Spleen (tissue), 7 donors: ENCODE data around the gene BPI.

Experiments
- POLR2A ChIP-seq, 3 donors: fragments of 450-650 bp; IDR thresholded peaks; one replicate each; pipeline ENCODE4 v1.5.1; 2017; ENCODE audit warnings: antibody characterized with exemption in 3 of 3, mild to moderate bottlenecking in 1 of 3
- POLR2AphosphoS5 ChIP-seq, 3 donors: sonication (generic); formaldehyde crosslinking; IDR thresholded peaks; one replicate each; pipeline ENCODE4 v1.5.1; 2017; ENCODE audit warnings: antibody characterized with exemption in 3 of 3
- TF ChIP-seq, protein P1 (sequence below), 11 experiments: fragments of 200-600 bp in 7 of 11; fragments of 450-650 bp in 4 of 11; sonication (generic) in 4 of 11; IDR thresholded peaks in 8 of 11; conservative IDR thresholded peaks in 3 of 11; 1 replicate in 7 of 11; 2 replicates in 4 of 11; pipeline versions ENCODE4 v1.4.0 to v1.8.0; 2016 to 2021; ENCODE audit warnings: antibody characterized with exemption in 11 of 11, inconsistent platforms in 4 of 11, mild to moderate bottlenecking in 1 of 11
- donor health status: DM: no; HTN: no; CAD: no; lungs with moderate emphysema.
- donor health status: DM: no; HTN: no; CAD: no.
- donor health status: DM: no; HTN: no; CAD: no.

DNA sequence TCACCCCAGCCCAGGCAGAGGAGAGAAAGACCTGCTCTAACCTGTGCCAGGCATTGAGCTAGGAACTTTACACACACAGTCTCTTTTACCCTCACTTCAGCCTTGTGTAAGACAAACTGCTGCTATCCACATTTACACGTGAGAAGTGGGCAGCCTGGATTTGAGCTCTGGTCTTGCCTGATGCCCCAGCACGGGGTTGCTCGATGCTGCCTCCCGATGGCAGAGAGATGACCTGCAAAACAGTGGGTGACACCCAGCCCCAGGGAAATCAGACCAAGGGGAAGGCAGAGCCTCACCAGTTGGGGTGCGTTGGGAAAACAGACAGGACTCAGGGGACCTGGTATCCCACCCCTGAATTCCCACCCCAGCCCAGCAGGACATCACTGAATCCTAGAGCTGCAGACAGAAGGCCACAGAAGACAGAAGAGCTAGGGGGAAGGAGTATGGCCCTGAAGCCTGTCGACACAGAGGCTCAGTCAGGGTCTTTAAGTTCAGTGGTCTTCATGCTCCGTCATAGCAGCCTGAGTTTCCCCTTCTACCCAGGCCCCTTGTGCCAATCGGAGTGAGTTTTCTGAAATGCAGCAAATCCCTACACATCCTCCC is 990 bp downstream of the BPI start:
- TF ChIP-seq, protein P1, sequence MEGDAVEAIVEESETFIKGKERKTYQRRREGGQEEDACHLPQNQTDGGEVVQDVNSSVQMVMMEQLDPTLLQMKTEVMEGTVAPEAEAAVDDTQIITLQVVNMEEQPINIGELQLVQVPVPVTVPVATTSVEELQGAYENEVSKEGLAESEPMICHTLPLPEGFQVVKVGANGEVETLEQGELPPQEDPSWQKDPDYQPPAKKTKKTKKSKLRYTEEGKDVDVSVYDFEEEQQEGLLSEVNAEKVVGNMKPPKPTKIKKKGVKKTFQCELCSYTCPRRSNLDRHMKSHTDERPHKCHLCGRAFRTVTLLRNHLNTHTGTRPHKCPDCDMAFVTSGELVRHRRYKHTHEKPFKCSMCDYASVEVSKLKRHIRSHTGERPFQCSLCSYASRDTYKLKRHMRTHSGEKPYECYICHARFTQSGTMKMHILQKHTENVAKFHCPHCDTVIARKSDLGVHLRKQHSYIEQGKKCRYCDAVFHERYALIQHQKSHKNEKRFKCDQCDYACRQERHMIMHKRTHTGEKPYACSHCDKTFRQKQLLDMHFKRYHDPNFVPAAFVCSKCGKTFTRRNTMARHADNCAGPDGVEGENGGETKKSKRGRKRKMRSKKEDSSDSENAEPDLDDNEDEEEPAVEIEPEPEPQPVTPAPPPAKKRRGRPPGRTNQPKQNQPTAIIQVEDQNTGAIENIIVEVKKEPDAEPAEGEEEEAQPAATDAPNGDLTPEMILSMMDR (IDR thresholded peaks at IDR 0.05 in 8 of 11, conservative IDR thresholded peaks at IDR 0.05 in 3 of 11): peak in 5 of 11 experiments; percentile 33 to 59 (median 53)
- TF ChIP-seq POLR2AphosphoS5 (IDR thresholded peaks at IDR 0.05): no peak
- no peak for TF ChIP-seq POLR2A (IDR thresholded peaks at IDR 0.05)
